HepG2 (cell line): ENCODE data around the gene UBE2C. TPM values are rescaled to one million over a fixed set of nuclear protein-coding genes. Genes with fewer than 3 reads are reported as not detected.

Experiments
- GTF2F1 ChIP-seq: fragments of 150-350 bp; IDR thresholded peaks from 2 replicates; pipeline ENCODE4 v1.6.1; 2014; ENCODE audit warnings: low read length
- HNF4G ChIP-seq, 2 experiments: sonication (generic) in 1 of 2; formaldehyde crosslinking in 1 of 2; IDR thresholded peaks; 2 replicates each; pipeline versions ENCODE4 v1.4.0 to v1.6.1; 2011 to 2020; ENCODE audit warnings: borderline replicate concordance in 2 of 2, low read depth in 2 of 2, mild to moderate bottlenecking in 2 of 2, low read length in 1 of 2, missing genetic modification reagents in 1 of 2, moderate library complexity in 1 of 2
- KAT8 ChIP-seq: IDR thresholded peaks from 2 replicates; pipeline ENCODE4 v1.6.1; 2016; ENCODE audit warnings: missing genetic modification reagents, missing compliant biosample characterization
- KLF12 ChIP-seq: sonication (generic); formaldehyde crosslinking; IDR thresholded peaks from 2 replicates; pipeline ENCODE4 v1.4.0; 2020; ENCODE audit warnings: missing genetic modification reagents, borderline replicate concordance
- PPARG ChIP-seq: conservative IDR thresholded peaks from 2 replicates; pipeline ENCODE4 v1.6.1; 2016; ENCODE audit warnings: missing biosample characterization, missing genetic modification reagents
- RARG ChIP-seq: sonication (generic); formaldehyde crosslinking; IDR thresholded peaks from 2 replicates; pipeline ENCODE4 v1.4.0; 2020; ENCODE audit warnings: low read depth, mild to moderate bottlenecking, missing genetic modification reagents
- REPIN1 ChIP-seq: sonication (generic); formaldehyde crosslinking; IDR thresholded peaks from 2 replicates; pipeline ENCODE4 v1.8.0; 2022; ENCODE audit warnings: missing genetic modification reagents, low read depth, mild to moderate bottlenecking, borderline replicate concordance
- SOX6 ChIP-seq, 2 experiments: fragments of 450-650 bp in 1 of 2; sonication (generic) in 1 of 2; formaldehyde crosslinking in 1 of 2; IDR thresholded peaks; 2 replicates each; pipeline versions ENCODE4 v1.4.0 to v1.6.1; 2017 to 2020; ENCODE audit warnings: antibody characterized with exemption in 1 of 2, mild to moderate bottlenecking in 1 of 2, missing genetic modification reagents in 1 of 2
- SP5 ChIP-seq: IDR thresholded peaks from 2 replicates; pipeline ENCODE4 v1.6.1; 2016; ENCODE audit warnings: low read depth, borderline replicate concordance
- TMF1 ChIP-seq: sonication (generic); formaldehyde crosslinking; IDR thresholded peaks from 2 replicates; pipeline ENCODE4 v1.8.1; 2022; ENCODE audit warnings: low read depth, missing genetic modification reagents
- U2AF1 ChIP-seq: fragments of 200-400 bp; formaldehyde crosslinking; optimal IDR thresholded peaks from 2 replicates; pipeline ENCODE3; 2017; ENCODE audit warnings: mild to moderate bottlenecking, low read depth, low read length
- ZFP91 ChIP-seq: sonication (generic); formaldehyde crosslinking; IDR thresholded peaks from 2 replicates; pipeline ENCODE4 v1.9.0; 2022; ENCODE audit warnings: missing genetic modification reagents, mild to moderate bottlenecking, borderline replicate concordance
- ZMYM2 ChIP-seq: sonication (generic); formaldehyde crosslinking; IDR thresholded peaks from 2 replicates; pipeline ENCODE4 v1.8.0; 2022; ENCODE audit warnings: mild to moderate bottlenecking, missing genetic modification reagents
- ZNF235 ChIP-seq: sonication (generic); formaldehyde crosslinking; IDR thresholded peaks from 2 replicates; pipeline ENCODE4 v1.8.1; 2023; ENCODE audit warnings: mild to moderate bottlenecking, missing genetic modification reagents, borderline replicate concordance
- ZNF441 ChIP-seq: sonication (generic); formaldehyde crosslinking; IDR thresholded peaks from 2 replicates; pipeline ENCODE4 v1.7.0; 2021; ENCODE audit warnings: missing genetic modification reagents, borderline replicate concordance
- ZNF572 ChIP-seq: sonication (generic); formaldehyde crosslinking; IDR thresholded peaks from 2 replicates; pipeline ENCODE4 v1.5.1; 2020; ENCODE audit warnings: mild to moderate bottlenecking, missing genetic modification reagents
- ZNF589 ChIP-seq: sonication (generic); formaldehyde crosslinking; conservative IDR thresholded peaks from 2 replicates; pipeline ENCODE4 v1.8.0; 2022; ENCODE audit warnings: mild to moderate bottlenecking, moderate library complexity, missing genetic modification reagents
- ZNF678 ChIP-seq: sonication (generic); formaldehyde crosslinking; IDR thresholded peaks from 2 replicates; pipeline ENCODE4 v1.4.0; 2020; ENCODE audit warnings: mild to moderate bottlenecking, missing genetic modification reagents
- ZNF704 ChIP-seq: sonication (generic); formaldehyde crosslinking; IDR thresholded peaks from 2 replicates; pipeline ENCODE4 v1.8.1; 2023; ENCODE audit warnings: mild to moderate bottlenecking, inconsistent platforms, moderate library complexity, missing genetic modification reagents, borderline replicate concordance
- polyA plus RNA-seq, 8 experiments: library from polyadenylated mRNA; depleted of rRNA in 3 of 8; stranded (reverse) in 7 of 8; unstranded in 1 of 8; fragments of >200 nt; fragmentation: Illumina TruSeq in 4 of 8; extraction: Trizol in 4 of 8; gene quantifications; 2 replicates each; pipeline versions ENCODE4 v1.2.1 to v1.2.3, GENCODE V29; 2011 to 2016; ENCODE audit warnings: low read depth in 4 of 8, missing spikeins in 1 of 8, mixed read lengths in 1 of 8; ENCODE audit not compliant: insufficient read depth in 1 of 8
- total RNA-seq, 5 experiments: library from RNA; depleted of rRNA; stranded (reverse); fragments of >200 nt; fragmentation: Illumina TruSeq; extraction: Trizol; gene quantifications; 2 replicates each; pipeline ENCODE4 v1.2.3, GENCODE V29; 2016; ENCODE audit warnings: low read depth in 1 of 5
- TF ChIP-seq, protein P1 (sequence below): sonication (generic); formaldehyde crosslinking; IDR thresholded peaks from 2 replicates; pipeline ENCODE4 v1.5.1; 2020; ENCODE audit warnings: missing genetic modification reagents, mild to moderate bottlenecking, borderline replicate concordance
- TF ChIP-seq, protein P2 (sequence below): IDR thresholded peaks from 2 replicates; pipeline ENCODE4 v1.6.1; 2016; ENCODE audit warnings: control low read depth

Gene UBE2C
- total and polyA plus RNA-seq, 2 of the 13 experiments (the other 11 are each of a cell fraction or from before 2014, with no cell fraction given), result 100 to 123 TPM

DNA sequence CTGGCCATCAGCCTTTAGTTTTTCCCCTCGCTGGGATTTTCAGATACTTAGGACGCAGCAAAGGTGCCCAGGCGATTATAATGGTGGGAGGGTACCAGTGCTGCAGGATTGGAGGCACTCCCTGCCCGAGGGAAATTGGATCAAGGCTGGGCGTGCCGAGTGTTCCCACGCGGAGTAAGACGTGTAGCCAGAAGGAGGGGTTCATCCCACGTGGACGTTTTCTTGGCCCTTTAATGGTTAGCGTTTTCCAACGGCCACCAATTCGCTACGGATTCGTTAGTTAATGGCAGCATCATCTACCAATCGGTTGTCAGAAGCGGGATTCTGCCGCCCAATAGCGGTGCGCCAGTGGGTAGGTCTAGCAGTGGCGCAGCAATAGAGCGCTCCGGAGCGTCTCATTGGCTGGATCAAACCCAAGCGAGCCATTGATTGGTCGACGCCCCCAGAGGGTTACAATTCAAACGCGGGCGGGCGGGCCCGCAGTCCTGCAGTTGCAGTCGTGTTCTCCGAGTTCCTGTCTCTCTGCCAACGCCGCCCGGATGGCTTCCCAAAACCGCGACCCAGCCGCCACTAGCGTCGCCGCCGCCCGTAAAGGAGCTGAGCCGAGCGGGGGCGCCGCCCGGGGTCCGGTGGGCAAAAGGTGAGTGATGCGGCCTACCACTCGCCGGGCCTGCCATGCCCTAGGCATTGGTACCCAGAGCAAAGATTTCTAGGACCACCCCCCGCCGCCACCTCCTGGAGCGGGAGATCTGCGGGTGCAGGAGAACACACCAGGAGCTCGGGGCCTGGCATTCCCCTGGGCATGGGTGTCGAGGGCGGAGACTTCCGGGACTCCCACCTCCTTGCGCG lies at the start of gene UBE2C (continued):
- TF ChIP-seq PPARG (peak; percentile 35; the same call in 1 of the 2 replicates), ZNF235 (CRISPR knock-in tag) (no peak), RARG (CRISPR knock-in tag) (no peak), ZNF589 (CRISPR knock-in tag) (peak; percentile 84), ZNF704 (CRISPR knock-in tag) (no peak; the same call in 1 of the 2 replicates), SP5 (CRISPR knock-in tag) (0 out of 2 replicates have a peak, but pooled peaks have one; percentile 6), GTF2F1 (no peak), ZNF572 (CRISPR knock-in tag) (no peak), KLF12 (CRISPR knock-in tag) (peak; percentile 80), HNF4G (IDR thresholded peaks at IDR 0.05; ENCODE audit: borderline replicate concordance, low read depth, low read length) (no peak), HNF4G (CRISPR knock-in tag; IDR thresholded peaks at IDR 0.05; ENCODE audit: borderline replicate concordance, low read depth) (peak; percentile 50; the same call in 1 of the 2 replicates), TMF1 (CRISPR knock-in tag) (peak; percentile 95), ZMYM2 (CRISPR knock-in tag) (peak; percentile 91), ZNF678 (CRISPR knock-in tag) (no peak), SOX6 (IDR thresholded peaks at IDR 0.05) (no peak), SOX6 (CRISPR knock-in tag; IDR thresholded peaks at IDR 0.05) (0 out of 2 replicates have a peak, but pooled peaks have one; percentile 13), ZNF441 (CRISPR knock-in tag) (peak; percentile 79), ZFP91 (CRISPR knock-in tag) (peak; percentile 94), REPIN1 (CRISPR knock-in tag) (peak; percentile 66), KAT8 (CRISPR knock-in tag) (peak; percentile 20; the same call in 1 of the 2 replicates), U2AF1 (peak; percentile 38)
- TF ChIP-seq, protein P1, sequence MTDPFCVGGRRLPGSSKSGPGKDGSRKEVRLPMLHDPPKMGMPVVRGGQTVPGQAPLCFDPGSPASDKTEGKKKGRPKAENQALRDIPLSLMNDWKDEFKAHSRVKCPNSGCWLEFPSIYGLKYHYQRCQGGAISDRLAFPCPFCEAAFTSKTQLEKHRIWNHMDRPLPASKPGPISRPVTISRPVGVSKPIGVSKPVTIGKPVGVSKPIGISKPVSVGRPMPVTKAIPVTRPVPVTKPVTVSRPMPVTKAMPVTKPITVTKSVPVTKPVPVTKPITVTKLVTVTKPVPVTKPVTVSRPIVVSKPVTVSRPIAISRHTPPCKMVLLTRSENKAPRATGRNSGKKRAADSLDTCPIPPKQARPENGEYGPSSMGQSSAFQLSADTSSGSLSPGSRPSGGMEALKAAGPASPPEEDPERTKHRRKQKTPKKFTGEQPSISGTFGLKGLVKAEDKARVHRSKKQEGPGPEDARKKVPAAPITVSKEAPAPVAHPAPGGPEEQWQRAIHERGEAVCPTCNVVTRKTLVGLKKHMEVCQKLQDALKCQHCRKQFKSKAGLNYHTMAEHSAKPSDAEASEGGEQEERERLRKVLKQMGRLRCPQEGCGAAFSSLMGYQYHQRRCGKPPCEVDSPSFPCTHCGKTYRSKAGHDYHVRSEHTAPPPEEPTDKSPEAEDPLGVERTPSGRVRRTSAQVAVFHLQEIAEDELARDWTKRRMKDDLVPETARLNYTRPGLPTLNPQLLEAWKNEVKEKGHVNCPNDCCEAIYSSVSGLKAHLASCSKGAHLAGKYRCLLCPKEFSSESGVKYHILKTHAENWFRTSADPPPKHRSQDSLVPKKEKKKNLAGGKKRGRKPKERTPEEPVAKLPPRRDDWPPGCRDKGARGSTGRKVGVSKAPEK, result 0 out of 2 replicates have a peak, but pooled peaks have one; percentile 33
- TF ChIP-seq, protein P2, sequence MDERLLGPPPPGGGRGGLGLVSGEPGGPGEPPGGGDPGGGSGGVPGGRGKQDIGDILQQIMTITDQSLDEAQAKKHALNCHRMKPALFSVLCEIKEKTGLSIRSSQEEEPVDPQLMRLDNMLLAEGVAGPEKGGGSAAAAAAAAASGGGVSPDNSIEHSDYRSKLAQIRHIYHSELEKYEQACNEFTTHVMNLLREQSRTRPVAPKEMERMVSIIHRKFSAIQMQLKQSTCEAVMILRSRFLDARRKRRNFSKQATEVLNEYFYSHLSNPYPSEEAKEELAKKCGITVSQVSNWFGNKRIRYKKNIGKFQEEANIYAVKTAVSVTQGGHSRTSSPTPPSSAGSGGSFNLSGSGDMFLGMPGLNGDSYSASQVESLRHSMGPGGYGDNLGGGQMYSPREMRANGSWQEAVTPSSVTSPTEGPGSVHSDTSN (CRISPR knock-in tag), result peak; percentile 90
